HepG2 (cell line): ENCODE measurements around the gene GMFB. TPM values are rescaled to one million over a fixed set of nuclear protein-coding genes. Genes with fewer than 3 reads are reported as not detected.

Source experiments
- ATAC-seq: fragments of 200-7000 bp; cut with Tn5 transposase; 3 replicates; pipeline ENCODE4 v1.9.1; 2020; ENCODE audit warnings: mild to moderate bottlenecking, moderate library complexity
- BruUV-seq: library from RNA; stranded (reverse); fragments of 400-500 nt; replicated peaks from 2 replicates; lab custom pipeline; 2021; lab: Mats Ljungman, UMichigan
- CTCF ChIA-PET: fragments of 300-600 bp; formaldehyde crosslinking; extraction: SDS; loops from one replicate; lab custom pipeline; 2021; ENCODE audit warnings: low total read pairs, inconsistent platforms, low intra/inter-chr PET ratio; lab: Yijun Ruan, JAX
- POLR2A ChIA-PET: fragments of 350-600 bp; sonication (Branson Sonifier 250); formaldehyde crosslinking; loops from one replicate; lab custom pipeline; 2020; ENCODE audit warnings: antibody characterized with exemption, inconsistent platforms; lab: Yijun Ruan, JAX
- DNase-seq: peaks from one replicate; pipeline ENCODE4 v3.0.0-alpha.2; 2015; ENCODE audit warnings: low spot score
- FAIRE-seq: peaks from 3 replicates; lab custom pipeline; 2011; peaks lifted over from hg19 to GRCh38; lab: Jason Lieb, UNC
- H2AFZ ChIP-seq: one replicate; pipeline ENCODE4 v1.6.1; 2011; ENCODE audit warnings: low read length, inconsistent platforms
- H3K27ac ChIP-seq: fragments of 300-600 bp; 3 replicates; pipeline ENCODE4 v1.8.0; 2011; ENCODE audit warnings: mixed run types, mild to moderate bottlenecking, mixed read lengths, low read length, inconsistent platforms; ENCODE audit not compliant: insufficient read depth; ENCODE audit errors: extremely low read length
- H3K27me3 ChIP-seq, 2 experiments: fragments of 200-600 bp in 1 of 2; 2 replicates in 1 of 2; 3 replicates in 1 of 2; pipeline versions ENCODE4 v1.6.0 to v1.8.0; 2011; ENCODE audit warnings: low read length in 2 of 2, mild to moderate bottlenecking in 2 of 2, moderate library complexity in 2 of 2, inconsistent platforms in 1 of 2; ENCODE audit not compliant: insufficient read depth in 2 of 2, control insufficient read depth in 1 of 2
- H3K36me3 ChIP-seq, 2 experiments: fragments of 200-600 bp in 1 of 2; replicated peaks in 1 of 2; 2 replicates in 1 of 2; 3 replicates in 1 of 2; pipeline versions ENCODE4 v1.5.1 to v1.8.0; 2011; ENCODE audit warnings: low read length in 2 of 2, inconsistent platforms in 1 of 2; ENCODE audit not compliant: insufficient read depth in 2 of 2, control insufficient read depth in 1 of 2
- H3K4me1 ChIP-seq: 2 replicates; pipeline ENCODE4 v1.5.1; 2012; ENCODE audit warnings: low read length, inconsistent platforms; ENCODE audit not compliant: insufficient read depth
- H3K4me2 ChIP-seq: 2 replicates; pipeline ENCODE4 v1.6.0; 2011; ENCODE audit warnings: low read depth, low read length, inconsistent platforms
- H3K4me3 ChIP-seq, 3 experiments: fragments of 200-600 bp in 1 of 3; sonication (generic), shearing (Covaris generic) in 1 of 3; replicated peaks in 1 of 3; 2 replicates each; pipeline ENCODE4 v1.5.1; 2011 to 2016; ENCODE audit warnings: low read length in 3 of 3, inconsistent platforms in 2 of 3, low read depth in 2 of 3, mild to moderate bottlenecking in 2 of 3, control low read depth in 1 of 3, mixed read lengths in 1 of 3; ENCODE audit not compliant: insufficient read depth in 1 of 3
- H3K79me2 ChIP-seq: one replicate; pipeline ENCODE4 v1.6.1; 2011; ENCODE audit warnings: low read length, inconsistent platforms; ENCODE audit not compliant: insufficient read depth
- H3K9ac ChIP-seq: 2 replicates; pipeline ENCODE4 v1.6.0; 2011; ENCODE audit warnings: mild to moderate bottlenecking, low read depth, low read length, inconsistent platforms; ENCODE audit not compliant: insufficient read depth
- H3K9me3 ChIP-seq: 2 replicates; pipeline ENCODE4 v1.5.1; 2012; ENCODE audit warnings: mild to moderate bottlenecking, low read length
- H4K20me1 ChIP-seq: 2 replicates; pipeline ENCODE4 v1.6.0; 2011; ENCODE audit warnings: inconsistent platforms, mild to moderate bottlenecking, low read length, moderate library complexity; ENCODE audit not compliant: insufficient read depth
- CHD2 ChIP-seq: IDR thresholded peaks from 2 replicates; pipeline ENCODE4 v1.6.1; 2011; ENCODE audit warnings: low read depth, low read length, improper control_type of control experiment
- MAFK ChIP-seq, 2 experiments: IDR thresholded peaks in 1 of 2; conservative IDR thresholded peaks in 1 of 2; 2 replicates each; pipeline ENCODE4 v1.6.1; 2011; ENCODE audit warnings: improper control_type of control experiment in 2 of 2, low read length in 2 of 2
- TEAD2 ChIP-seq: sonication (generic); formaldehyde crosslinking; IDR thresholded peaks from 2 replicates; pipeline ENCODE4 v1.9.0; 2021; ENCODE audit warnings: missing genetic modification reagents
- ZNF331 ChIP-seq: sonication (generic); formaldehyde crosslinking; IDR thresholded peaks from 2 replicates; pipeline ENCODE4 v1.4.0; 2020; ENCODE audit warnings: missing genetic modification reagents
- ZNF570 ChIP-seq: sonication (generic); formaldehyde crosslinking; IDR thresholded peaks from 2 replicates; pipeline ENCODE4 v1.4.0; 2020; ENCODE audit warnings: mild to moderate bottlenecking, missing genetic modification reagents, borderline replicate concordance
- WGBS: methylation state at CpG from one replicate; pipeline ENCODE4 v1.1.6; 2017; ENCODE audit warnings: low lambda C conversion rate; 5-methylcytosine and 5-hydroxymethylcytosine counted together
- in situ Hi-C: cut with HindIII; loops from 2 replicates; pipeline ENCODE4 v1.10.0; 2017; ENCODE audit warnings: low pct_unique_long_range_greater_than_20kb; ENCODE audit not compliant: extremely low pct_ligation_motif_present
- intact Hi-C: fragments of 100-400 bp; cut with micrococcal nuclease; formaldehyde crosslinking; loops from one replicate; pipeline ENCODE4 v1.10.0; 2022; ENCODE audit not compliant: unreplicated experiment
- polyA plus RNA-seq, 8 experiments: library from polyadenylated mRNA; depleted of rRNA in 3 of 8; stranded (reverse) in 7 of 8; unstranded in 1 of 8; fragments of >200 nt; fragmentation: Illumina TruSeq in 4 of 8; extraction: Trizol in 4 of 8; gene quantifications; 2 replicates each; pipeline versions ENCODE4 v1.2.1 to v1.2.3, GENCODE V29; 2011 to 2016; ENCODE audit warnings: low read depth in 4 of 8, missing spikeins in 1 of 8, mixed read lengths in 1 of 8; ENCODE audit not compliant: insufficient read depth in 1 of 8
- total RNA-seq, 5 experiments: library from RNA; depleted of rRNA; stranded (reverse); fragments of >200 nt; fragmentation: Illumina TruSeq; extraction: Trizol; gene quantifications; 2 replicates each; pipeline ENCODE4 v1.2.3, GENCODE V29; 2016; ENCODE audit warnings: low read depth in 1 of 5
- TF ChIP-seq, protein P1 (sequence below): sonication (generic); formaldehyde crosslinking; IDR thresholded peaks from 2 replicates; pipeline ENCODE4 v1.8.0; 2022; ENCODE audit warnings: mild to moderate bottlenecking, missing genetic modification reagents, moderate library complexity
- TF ChIP-seq, protein P2 (sequence below): sonication (generic); formaldehyde crosslinking; IDR thresholded peaks from 2 replicates; pipeline ENCODE4 v1.4.0; 2020; ENCODE audit warnings: mild to moderate bottlenecking, missing genetic modification reagents, borderline replicate concordance
- TF ChIP-seq, protein P3 (sequence below): sonication (generic); formaldehyde crosslinking; IDR thresholded peaks from 2 replicates; pipeline ENCODE4 v1.8.0; 2022; ENCODE audit warnings: missing genetic modification reagents, mild to moderate bottlenecking, inconsistent platforms, borderline replicate concordance

The GMFB gene
- total and polyA plus RNA-seq, 2 of the 13 experiments (the other 11 are each of a cell fraction or from before 2014, with no cell fraction given), result 17.3 to 68.2 TPM

DNA sequence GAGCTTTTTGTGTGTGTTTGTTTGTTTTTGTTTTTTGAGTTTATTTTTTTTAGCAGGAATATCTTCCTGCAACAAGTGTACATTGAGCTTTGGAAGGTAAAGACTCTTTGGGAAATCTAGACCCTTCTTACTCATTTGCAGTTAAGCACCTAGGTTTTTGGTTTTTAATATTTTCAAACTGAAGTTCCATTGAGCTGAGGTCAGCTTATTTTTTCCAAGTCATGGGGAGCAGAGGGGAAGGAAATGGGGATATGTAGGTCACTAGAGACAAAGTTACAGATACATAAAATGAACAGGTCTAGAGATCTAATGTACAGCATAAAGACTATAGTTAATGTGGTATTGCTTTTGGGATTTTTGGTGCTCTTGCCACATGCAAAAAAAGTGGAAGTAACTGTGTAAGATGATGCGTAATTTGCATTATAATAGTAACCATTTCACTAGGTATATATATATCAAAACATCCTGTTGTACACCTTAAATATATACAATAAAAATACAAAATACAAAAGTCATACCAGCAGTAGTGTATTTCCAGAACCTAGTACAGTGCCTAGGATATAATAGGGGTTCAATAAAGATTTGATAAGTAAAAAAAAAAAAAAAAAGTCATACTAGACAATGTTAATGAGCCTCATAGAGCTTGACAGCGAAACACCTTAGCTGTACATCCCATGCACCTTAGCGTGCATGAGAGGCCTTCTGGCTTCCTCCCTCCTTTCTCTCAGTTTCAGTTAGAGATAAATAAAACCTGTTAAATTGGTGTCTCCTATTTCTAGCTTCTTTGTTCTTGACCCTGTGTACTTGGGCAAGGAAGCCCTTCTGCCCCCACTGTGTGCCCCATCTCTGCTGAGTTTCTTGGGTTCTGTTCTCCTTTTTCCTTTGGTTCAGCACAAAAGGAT lies 43.6 kb upstream of the GMFB start (continued):
- peak; percentile 80 to 93 for TF ChIP-seq MAFK (conservative IDR thresholded peaks at IDR 0.05 in 1 of 2, IDR thresholded peaks at IDR 0.05 in 1 of 2; ENCODE audit: low read length in 2 of 2)
- TF ChIP-seq, all 625 proteins: peak for 2

DNA sequence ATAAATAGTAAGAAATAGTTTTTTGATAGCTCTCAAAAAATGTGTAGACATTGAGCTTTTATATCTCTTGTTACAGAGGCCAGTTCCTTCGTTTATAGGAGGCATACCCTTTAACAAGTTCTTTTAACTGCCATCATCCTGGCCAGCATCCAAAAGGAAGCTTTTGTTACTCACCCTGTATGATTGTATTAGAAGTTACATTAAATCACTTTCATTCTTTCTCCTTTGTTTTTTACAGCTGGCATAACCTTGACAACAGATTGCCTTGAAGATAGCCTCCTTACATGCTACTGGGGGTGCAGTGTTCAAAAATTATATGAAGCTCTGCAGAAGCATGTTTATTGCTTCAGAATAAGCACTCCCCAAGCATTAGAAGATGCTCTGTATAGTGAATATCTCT lies 41.0 kb upstream of the GMFB start:
- Histone ChIP-seq H3K27me3 (no peaks in the 10 kb centered on the region), H3K4me1 (no peaks in the 10 kb centered on the region), H3K27ac (no peak overlapping the region), H3K4me2 (no peak overlapping the region), H4K20me1 (no peaks in the 10 kb centered on the region), H3K79me2 (no peaks in the 10 kb centered on the region), H3K9me3 (no peaks in the 10 kb centered on the region)
- in situ Hi-C loops (no loop called here), intact Hi-C loops (no loop called here)
- ChIA-PET POLR2A (no interaction called here), CTCF (no interaction called here)
- FAIRE-seq, result no peak
- no peak for DNase-seq
- BruUV-seq, result no TSS peak
- TF ChIP-seq ZNF331 (CRISPR knock-in tag), result no peak
- TF ChIP-seq ZNF570, result no peak
- TF ChIP-seq, protein P1, sequence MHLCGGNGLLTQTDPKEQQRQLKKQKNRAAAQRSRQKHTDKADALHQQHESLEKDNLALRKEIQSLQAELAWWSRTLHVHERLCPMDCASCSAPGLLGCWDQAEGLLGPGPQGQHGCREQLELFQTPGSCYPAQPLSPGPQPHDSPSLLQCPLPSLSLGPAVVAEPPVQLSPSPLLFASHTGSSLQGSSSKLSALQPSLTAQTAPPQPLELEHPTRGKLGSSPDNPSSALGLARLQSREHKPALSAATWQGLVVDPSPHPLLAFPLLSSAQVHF (CRISPR knock-in tag), result no peak
- TF ChIP-seq, protein P2, sequence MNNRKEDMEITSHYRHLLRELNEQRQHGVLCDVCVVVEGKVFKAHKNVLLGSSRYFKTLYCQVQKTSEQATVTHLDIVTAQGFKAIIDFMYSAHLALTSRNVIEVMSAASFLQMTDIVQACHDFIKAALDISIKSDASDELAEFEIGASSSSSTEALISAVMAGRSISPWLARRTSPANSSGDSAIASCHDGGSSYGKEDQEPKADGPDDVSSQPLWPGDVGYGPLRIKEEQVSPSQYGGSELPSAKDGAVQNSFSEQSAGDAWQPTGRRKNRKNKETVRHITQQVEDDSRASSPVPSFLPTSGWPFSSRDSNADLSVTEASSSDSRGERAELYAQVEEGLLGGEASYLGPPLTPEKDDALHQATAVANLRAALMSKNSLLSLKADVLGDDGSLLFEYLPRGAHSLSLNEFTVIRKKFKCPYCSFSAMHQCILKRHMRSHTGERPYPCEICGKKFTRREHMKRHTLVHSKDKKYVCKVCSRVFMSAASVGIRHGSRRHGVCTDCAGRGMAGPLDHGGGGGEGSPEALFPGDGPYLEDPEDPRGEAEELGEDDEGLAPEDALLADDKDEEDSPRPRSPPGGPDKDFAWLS, result no peak
- TF ChIP-seq TEAD2 (CRISPR knock-in tag), result no peak
- TF ChIP-seq CHD2, result no peak
- TF ChIP-seq, protein P3, sequence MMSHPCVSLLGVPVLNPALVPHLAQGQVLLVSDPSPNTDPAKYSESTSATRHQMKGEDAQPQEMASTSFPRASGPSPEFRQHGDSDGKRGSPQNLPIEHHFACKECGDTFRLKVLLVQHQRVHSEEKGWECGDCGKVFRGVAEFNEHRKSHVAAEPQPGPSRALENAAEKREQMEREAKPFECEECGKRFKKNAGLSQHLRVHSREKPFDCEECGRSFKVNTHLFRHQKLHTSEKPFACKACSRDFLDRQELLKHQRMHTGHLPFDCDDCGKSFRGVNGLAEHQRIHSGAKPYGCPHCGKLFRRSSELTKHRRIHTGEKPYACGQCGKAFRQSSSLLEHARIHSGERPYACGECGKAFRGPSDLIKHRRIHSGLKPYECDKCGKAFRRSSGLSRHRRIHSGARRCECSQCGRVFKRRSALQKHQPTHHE (CRISPR knock-in tag), result no peak
- TF ChIP-seq, all 625 proteins: peak for 0
- Histone ChIP-seq H2AFZ (no peak overlapping the region), H3K4me3 (no peak overlapping the region), H3K36me3 (peaks cover 6 to 14% of the 10 kb centered on the region in 2 experiments; a peak in 4 of 5 replicates), H3K9ac (no peak overlapping the region)
- ATAC-seq, result no peak
- WGBS, result 89% methylated on average over 1 of the region's 1 CpG
